ENCODE measurements around the gene RAD51D.

Gene RAD51D

DNA sequence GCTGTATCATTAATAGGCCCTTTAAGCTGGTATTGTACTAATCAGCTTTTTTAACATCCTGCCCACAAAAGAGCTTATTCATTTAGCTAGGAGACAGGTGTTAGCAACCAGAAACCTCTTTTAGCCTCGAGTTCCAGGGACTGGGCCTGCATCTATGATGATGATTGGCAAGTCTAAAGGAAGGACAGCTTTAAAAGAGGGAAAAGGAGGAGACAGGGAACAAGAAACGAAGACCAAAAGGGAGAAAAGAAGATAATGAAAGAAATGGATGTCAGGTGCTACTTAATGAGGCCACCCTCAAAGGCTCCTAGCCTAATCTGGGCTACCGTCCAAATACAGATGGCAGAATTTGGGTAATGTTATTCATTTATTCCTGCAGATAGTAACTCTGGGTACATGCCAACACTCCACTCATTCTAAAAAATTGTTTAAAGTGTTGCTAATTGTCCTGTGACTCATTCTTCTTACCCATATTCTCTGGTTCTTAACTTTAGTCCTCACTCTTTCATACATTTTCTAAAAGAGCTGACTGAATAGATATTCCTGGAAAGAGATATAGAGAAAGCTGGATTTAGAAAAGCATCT is 37.5 kb downstream of the RAD51D start:
- no peak overlapping the region for H3K9ac ChIP-seq (ENCODE audit: low read depth, low read length)

GRCh38 chr17:35081638-35082037 is 38.0 kb downstream of the RAD51D start:
- no peak overlapping the region for H3K4me2 ChIP-seq (ENCODE audit: insufficient read depth, low read length)
- H3K27ac ChIP-seq (ENCODE audit: low read length) = no peak overlapping the region
- H3K9me3 ChIP-seq (ENCODE audit: insufficient read depth, low read length, severe bottlenecking) = no peaks in the 10 kb centered on the region
- H3K9ac ChIP-seq (ENCODE audit: low read depth, low read length) = no peak overlapping the region
- DNase-seq = no peak
- H3K4me3 ChIP-seq (ENCODE audit: low read depth in 1 of 2, low read length in 2 of 2) = no peak overlapping the region
- no peak overlapping the region for H2AFZ ChIP-seq (ENCODE audit: low read depth, low read length)
- H3K36me3 ChIP-seq (ENCODE audit: insufficient read depth, low read length) = no peaks in the 10 kb centered on the region
- H3K27me3 ChIP-seq (ENCODE audit: insufficient read depth, low read length, poor library complexity) = no peaks in the 10 kb centered on the region
- no peak for ATAC-seq (ENCODE audit: insufficient read depth, low read depth)
- H3K4me1 ChIP-seq (ENCODE audit: insufficient read depth, low read length) = peaks cover 6% of the 10 kb centered on the region
- TF ChIP-seq CTCF (IDR thresholded peaks at IDR 0.05; ENCODE audit: borderline replicate concordance, extremely low read depth, low read length, poor library complexity, severe bottlenecking) = no peak
- no peak for TF ChIP-seq EZH2 (IDR thresholded peaks at IDR 0.05; ENCODE audit: borderline replicate concordance, low read depth, low read length, severe bottlenecking)
- H4K20me1 ChIP-seq (ENCODE audit: insufficient read depth, low read length) = no peaks in the 10 kb centered on the region
- peaks cover 19% of the 10 kb centered on the region for H3K79me2 ChIP-seq (ENCODE audit: insufficient read depth, low read length)

More for the DNA sequence above, 37.5 kb downstream of the RAD51D start:
- no peak overlapping the region for H3K4me3 ChIP-seq (ENCODE audit: low read depth in 1 of 2, low read length in 2 of 2)
- H3K79me2 ChIP-seq (ENCODE audit: insufficient read depth, low read length) = peaks cover 24% of the 10 kb centered on the region
- no peaks in the 10 kb centered on the region for H4K20me1 ChIP-seq (ENCODE audit: insufficient read depth, low read length)
- DNase-seq (no peak), ATAC-seq (ENCODE audit: insufficient read depth, low read depth) (no peak)
- no peak overlapping the region for H2AFZ ChIP-seq (ENCODE audit: low read depth, low read length)
- no peaks in the 10 kb centered on the region for H3K36me3 ChIP-seq (ENCODE audit: insufficient read depth, low read length)
- no peaks in the 10 kb centered on the region for H3K27me3 ChIP-seq (ENCODE audit: insufficient read depth, low read length, poor library complexity)
- peaks cover 11% of the 10 kb centered on the region for H3K4me1 ChIP-seq (ENCODE audit: insufficient read depth, low read length)
- H3K9me3 ChIP-seq (ENCODE audit: insufficient read depth, low read length, severe bottlenecking) = no peaks in the 10 kb centered on the region
- H3K4me2 ChIP-seq (ENCODE audit: insufficient read depth, low read length) = no peak overlapping the region
- no peak overlapping the region for H3K27ac ChIP-seq (ENCODE audit: low read length)
- no peak for TF ChIP-seq CTCF (IDR thresholded peaks at IDR 0.05; ENCODE audit: borderline replicate concordance, extremely low read depth, low read length, poor library complexity, severe bottlenecking)
- no peak for TF ChIP-seq EZH2 (IDR thresholded peaks at IDR 0.05; ENCODE audit: borderline replicate concordance, low read depth, low read length, severe bottlenecking)

- ATAC-seq (ENCODE audit: insufficient read depth, low read depth) (no peak), DNase-seq (no peak)
- Histone ChIP-seq H3K27ac (ENCODE audit: low read length) (peak overlapping the region; percentile 24; the same call in 1 of the 2 replicates), H3K4me3 (ENCODE audit: low read depth in 1 of 2, low read length in 2 of 2) (no peak overlapping the region), H3K27me3 (ENCODE audit: insufficient read depth, low read length, poor library complexity) (no peaks in the 10 kb centered on the region), H2AFZ (ENCODE audit: low read depth, low read length) (no peak overlapping the region), H3K9me3 (ENCODE audit: insufficient read depth, low read length, severe bottlenecking) (no peaks in the 10 kb centered on the region), H4K20me1 (ENCODE audit: insufficient read depth, low read length) (no peaks in the 10 kb centered on the region), H3K4me1 (ENCODE audit: insufficient read depth, low read length) (peaks cover 6% of the 10 kb centered on the region), H3K9ac (ENCODE audit: low read depth, low read length) (no peak overlapping the region), H3K36me3 (ENCODE audit: insufficient read depth, low read length) (no peaks in the 10 kb centered on the region), H3K4me2 (ENCODE audit: insufficient read depth, low read length) (no peak overlapping the region), H3K79me2 (ENCODE audit: insufficient read depth, low read length) (peaks cover 11% of the 10 kb centered on the region)
- TF ChIP-seq CTCF (IDR thresholded peaks at IDR 0.05; ENCODE audit: borderline replicate concordance, extremely low read depth, low read length, poor library complexity, severe bottlenecking) (no peak), EZH2 (IDR thresholded peaks at IDR 0.05; ENCODE audit: borderline replicate concordance, low read depth, low read length, severe bottlenecking) (no peak)
Observed at GRCh38 chr17:35080536-35080935, 39.1 kb downstream of the RAD51D start.

Data from DND-41 (cell line).